KG1 (cell line): ENCODE measurements around the gene MRAP.

Experiments
- DNase-seq: peaks from one replicate; lab custom pipeline; 2025; lab: John Stamatoyannopoulos, UW

Gene MRAP

GRCh38 chr21:32322676-32323075 is 24.0 kb downstream of the MRAP start:
- no peak for DNase-seq

DNA sequence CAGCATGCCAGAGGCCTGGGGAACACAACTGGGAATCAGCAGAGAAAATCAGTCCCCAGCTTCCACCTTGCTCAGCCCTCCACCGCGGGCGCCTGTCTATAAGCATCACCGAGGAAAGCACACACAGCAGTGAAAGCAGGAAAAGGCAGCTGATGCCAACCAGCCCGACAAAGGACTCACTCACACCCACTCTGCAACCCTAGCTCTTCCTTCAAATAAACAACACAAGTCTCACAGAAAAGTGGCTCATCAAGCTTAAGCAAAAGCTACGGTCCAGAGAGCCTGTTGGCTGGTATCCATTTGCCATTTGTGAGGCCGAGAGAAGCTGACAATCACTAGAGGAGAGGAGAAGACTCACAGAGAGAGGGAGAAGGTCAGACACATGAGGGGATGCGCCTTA is 27.1 kb downstream of the MRAP start:
- no peak for DNase-seq

- DNase-seq: no peak
Measured at GRCh38 chr21:32328595-32328994, 29.9 kb downstream of the MRAP start.

DNA sequence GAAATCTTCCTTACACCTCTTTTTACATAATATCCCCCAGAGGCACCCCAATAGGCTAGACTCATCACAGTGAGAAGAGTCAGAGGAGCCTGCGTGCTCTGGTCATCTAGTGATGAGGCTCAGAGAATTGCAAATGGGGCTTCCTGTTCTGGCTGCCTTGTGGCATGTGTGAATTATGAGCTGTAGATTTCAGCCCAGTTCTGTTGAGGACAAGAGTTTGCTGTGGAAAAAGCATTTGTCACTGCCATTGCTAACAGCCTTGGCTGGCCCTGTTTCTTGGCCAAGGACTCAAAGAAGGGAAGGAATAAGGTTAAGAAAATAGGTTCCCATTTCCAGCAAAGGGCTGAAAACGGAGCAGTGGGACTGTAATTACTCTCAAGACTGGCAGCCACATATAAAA is 30.7 kb downstream of the MRAP start:
- DNase-seq: no peak

DNA sequence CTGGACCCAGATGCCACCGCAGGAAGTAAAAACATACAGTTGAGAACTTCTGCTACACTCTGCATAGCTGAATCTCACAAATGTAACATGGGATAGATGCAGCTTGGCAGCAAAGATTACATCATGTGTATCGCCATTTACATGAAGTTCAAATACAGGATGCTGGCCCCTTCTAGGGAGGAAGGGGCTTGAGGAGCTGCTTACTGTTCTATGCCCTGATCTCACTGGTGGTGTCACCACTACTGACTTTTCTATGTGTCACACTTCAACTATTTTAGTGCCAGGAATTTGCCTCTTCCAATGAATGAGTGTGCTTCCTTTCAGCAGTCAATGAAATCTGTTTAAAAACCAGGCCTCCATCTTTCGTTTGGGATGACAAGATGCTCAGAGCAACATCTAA is 31.1 kb downstream of the MRAP start:
- no peak for DNase-seq

- DNase-seq: no peak
Measured at GRCh38 chr21:32330784-32331311, 32.2 kb downstream of the MRAP start.

DNA sequence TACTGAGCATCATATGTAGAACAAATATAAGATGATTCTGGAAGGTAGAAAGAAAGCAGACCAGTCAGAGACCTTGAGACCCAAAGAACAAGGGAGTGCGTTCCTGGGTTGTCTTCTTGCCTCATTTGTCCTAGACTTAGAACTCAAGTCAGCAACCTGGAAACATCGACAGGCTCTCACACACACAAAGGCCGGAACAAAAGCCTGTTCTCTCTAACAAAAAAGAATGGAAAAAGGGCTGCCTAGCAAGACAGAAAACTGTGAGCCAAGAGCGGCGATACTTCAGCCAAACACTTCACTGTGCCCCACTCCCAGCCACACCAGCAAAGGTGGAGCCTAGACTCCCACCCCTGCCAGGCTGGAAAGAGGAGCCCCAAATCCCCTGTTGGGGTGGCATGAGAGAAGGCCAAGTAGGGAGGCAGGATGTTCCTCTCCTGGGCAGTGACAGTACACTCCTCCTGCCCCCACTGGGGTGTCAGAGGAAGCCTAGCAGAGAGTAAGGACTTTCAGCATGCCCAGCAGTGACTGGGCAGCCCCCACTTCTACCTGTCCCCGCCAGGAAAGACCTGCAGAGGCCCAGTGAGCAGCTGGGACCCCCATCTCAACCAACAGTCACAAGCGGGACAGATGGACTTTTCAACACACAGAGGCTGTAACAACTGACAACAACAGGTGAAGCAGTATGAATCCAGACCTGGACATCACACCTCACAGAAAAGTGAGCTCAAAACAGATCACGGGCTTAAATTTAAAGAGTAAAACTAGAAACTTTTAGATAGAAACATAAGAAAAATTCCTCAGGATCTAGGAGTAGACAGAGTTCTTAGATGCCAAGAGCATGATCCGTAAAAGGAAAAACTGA is 33.0 kb downstream of the MRAP start:
- DNase-seq: no peak

GRCh38 chr21:32332463-32332951 is 33.9 kb downstream of the MRAP start:
- DNase-seq: no peak

DNA sequence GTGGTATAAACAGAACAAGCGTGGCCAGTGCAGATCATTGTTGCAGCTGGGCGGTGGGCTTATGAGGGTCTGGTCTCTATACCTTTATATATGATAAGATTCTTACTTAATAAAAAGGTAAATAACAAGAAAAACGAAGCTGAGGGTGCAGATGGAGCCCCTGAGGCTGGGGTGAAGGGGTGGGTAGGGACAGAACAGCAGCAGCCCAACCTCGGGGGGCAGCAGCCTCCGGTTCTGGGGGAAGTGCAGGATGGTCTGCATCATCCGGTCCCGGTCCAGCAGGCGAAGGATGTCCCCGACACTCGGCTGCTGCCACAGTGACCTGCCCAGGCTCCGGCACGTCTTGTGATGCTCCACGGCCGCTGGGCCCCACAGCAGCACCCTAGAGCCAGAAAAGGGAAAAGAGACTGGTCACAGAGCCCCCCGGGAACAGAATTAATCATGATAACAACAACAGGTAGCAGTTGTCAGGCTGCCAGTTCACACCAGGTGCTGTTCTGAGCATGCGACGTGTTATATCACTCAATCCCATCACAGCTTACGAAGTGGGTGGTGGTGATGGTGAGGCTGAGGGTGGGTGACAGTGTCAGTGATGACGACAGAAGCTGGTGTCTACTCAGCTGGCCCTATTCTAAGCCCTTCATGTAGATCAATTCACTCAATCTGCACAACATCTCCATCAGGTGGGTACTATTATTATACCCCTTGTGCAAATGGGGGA is 35.5 kb downstream of the MRAP start:
- no peak for DNase-seq

DNA sequence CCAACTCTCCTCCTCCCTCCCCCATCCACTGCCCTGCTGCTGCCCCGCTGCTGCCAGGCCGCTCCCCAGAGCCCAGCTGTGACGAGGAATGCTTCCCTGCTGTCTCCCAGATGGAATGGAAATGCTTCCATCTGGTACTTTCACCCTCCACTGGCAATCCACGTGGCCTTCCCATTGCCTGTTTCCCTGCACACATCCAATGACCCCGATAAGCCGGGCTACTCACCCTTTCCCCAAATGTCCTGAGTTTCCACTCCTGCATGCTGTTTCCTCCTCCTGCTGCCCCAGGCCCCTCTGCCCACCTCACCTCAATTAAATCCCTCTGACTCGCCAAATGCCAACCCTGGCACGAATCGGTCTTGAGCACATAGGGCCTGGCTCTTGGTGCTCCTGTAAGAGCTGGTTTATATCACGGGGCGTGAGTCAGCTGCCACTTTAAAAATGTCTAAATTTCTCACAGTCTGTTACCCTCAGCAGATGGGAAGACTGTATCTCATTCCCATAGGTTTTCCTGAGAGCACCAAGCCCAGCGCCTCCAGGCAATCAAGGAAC is 36.4 kb downstream of the MRAP start:
- no peak for DNase-seq

GRCh38 chr21:32335601-32336575 is 37.2 kb downstream of the MRAP start:
- DNase-seq: no peak

- no peak for DNase-seq
Measured at GRCh38 chr21:32336711-32337110, 38.1 kb downstream of the MRAP start.

DNA sequence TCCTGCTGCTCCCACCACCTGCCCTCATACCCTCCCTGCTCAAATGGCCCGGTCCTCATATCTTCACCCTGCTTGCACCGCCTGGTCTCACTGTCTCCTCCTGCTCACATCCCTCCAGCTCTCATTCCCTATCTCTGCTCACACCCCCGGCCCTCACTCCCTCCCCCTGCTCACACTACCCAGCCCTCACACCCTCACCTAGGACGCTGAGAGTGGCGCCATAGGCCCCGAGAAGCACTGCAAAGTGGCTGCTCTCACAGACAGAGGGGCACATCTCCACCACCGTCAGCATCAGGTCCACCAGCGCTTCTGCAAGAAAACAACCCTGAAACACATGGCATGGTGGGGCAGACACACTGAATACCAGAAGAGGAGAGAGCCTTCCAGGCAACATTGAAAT is 38.6 kb downstream of the MRAP start:
- DNase-seq: no peak

DNA sequence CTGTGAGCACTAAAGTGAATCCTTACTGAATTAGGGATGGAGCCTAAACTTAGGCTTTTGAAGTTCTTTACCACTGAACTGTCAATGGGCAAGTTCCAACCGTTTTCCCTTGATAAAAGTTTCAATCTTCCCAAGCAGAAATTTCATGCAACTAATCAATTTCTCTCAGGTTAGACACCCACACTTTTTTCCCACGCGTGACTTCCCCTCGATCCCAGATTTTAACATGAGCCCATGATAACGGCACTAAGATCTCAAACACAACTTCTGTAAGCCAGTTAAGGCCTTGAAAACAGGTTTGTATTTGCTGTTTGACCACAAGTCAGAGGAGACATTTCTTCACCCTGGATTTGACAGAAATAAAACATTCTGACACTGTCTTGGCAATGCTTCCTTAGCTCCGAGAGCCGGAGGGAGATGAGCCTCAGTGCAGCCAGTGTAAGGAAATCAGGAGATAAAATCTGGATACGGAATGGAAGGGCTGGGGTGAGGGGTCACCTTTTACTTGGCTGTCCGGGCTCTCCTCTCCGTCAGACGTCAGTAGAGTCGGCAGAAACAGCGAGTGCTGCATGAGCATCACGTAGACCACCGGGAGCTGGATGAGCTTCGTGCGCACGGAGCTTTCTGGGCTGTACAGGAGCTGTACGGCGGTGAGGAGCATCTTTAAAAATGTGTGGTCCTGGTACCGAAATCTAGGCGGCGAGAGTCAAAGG is 39.7 kb downstream of the MRAP start:
- no peak for DNase-seq

- DNase-seq: no peak
Measured at GRCh38 chr21:32340863-32341848, 42.5 kb downstream of the MRAP start.

- DNase-seq: no peak
Measured at GRCh38 chr21:32346951-32347350, 48.3 kb downstream of the MRAP start.

GRCh38 chr21:32347351-32347750 is 48.7 kb downstream of the MRAP start:
- no peak for DNase-seq

DNA sequence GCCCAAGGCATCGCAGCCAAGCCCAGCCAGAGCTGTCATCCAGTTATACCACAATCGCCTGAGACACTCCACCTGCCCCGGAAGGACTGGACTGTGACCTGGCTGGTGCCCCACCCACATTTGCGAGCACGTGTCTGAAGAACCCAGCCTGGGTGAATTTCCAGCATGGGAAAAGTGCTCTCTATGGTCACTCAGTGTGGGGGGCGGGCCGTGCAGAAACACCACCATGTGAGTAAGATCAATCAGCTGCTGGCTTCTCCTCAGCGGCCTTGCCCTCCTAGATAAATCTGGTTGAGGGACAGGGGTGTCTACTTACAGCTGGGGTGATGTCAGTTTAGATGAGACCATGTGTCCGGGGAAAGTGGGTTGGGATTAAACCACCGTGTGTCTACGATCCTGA is 49.3 kb downstream of the MRAP start:
- DNase-seq: no peak

- no peak for DNase-seq
Measured at GRCh38 chr21:32348604-32349332, 50.1 kb downstream of the MRAP start.
